HepG2 (cell line): Measurements from ENCODE around the gene PLEKHN1. TPM values are rescaled to one million over a fixed set of nuclear protein-coding genes. Genes with fewer than 3 reads are reported as not detected.
A peak's percentile ranks its signal among the peaks of the same experiment; 100 is the strongest.

ENCODE experiments used
- ARHGAP35 ChIP-seq: sonication (generic); formaldehyde crosslinking; IDR thresholded peaks from 2 replicates; pipeline ENCODE4 v1.9.0; 2022; ENCODE audit warnings: mild to moderate bottlenecking, inconsistent platforms, moderate library complexity, missing genetic modification reagents, borderline replicate concordance
- E2F1 ChIP-seq: sonication (generic); formaldehyde crosslinking; IDR thresholded peaks from 2 replicates; pipeline ENCODE4 v1.5.0; 2020; ENCODE audit warnings: missing genetic modification reagents
- EED ChIP-seq: sonication (generic); formaldehyde crosslinking; IDR thresholded peaks from 2 replicates; pipeline ENCODE4 v1.5.0; 2020; ENCODE audit warnings: mild to moderate bottlenecking, missing genetic modification reagents
- EHMT2 ChIP-seq: fragments of 200-600 bp; sonication (generic); IDR thresholded peaks from 2 replicates; pipeline ENCODE4 v1.7.0; 2017; ENCODE audit warnings: antibody characterized with exemption, low read depth, low read length, borderline replicate concordance
- HES4 ChIP-seq: sonication (generic); formaldehyde crosslinking; IDR thresholded peaks from 2 replicates; pipeline ENCODE4 v1.9.0; 2021; ENCODE audit warnings: mild to moderate bottlenecking, missing genetic modification reagents, borderline replicate concordance
- HINFP ChIP-seq: sonication (generic); formaldehyde crosslinking; IDR thresholded peaks from 2 replicates; pipeline ENCODE4 v1.4.0; 2020; ENCODE audit warnings: low read depth, mild to moderate bottlenecking, missing genetic modification reagents
- MLLT10 ChIP-seq: sonication (generic); formaldehyde crosslinking; IDR thresholded peaks from 2 replicates; pipeline ENCODE4 v1.4.0; 2020; ENCODE audit warnings: missing genetic modification reagents
- NR2C2 ChIP-seq: sonication (generic); formaldehyde crosslinking; IDR thresholded peaks from 2 replicates; pipeline ENCODE4 v1.4.0; 2020; ENCODE audit warnings: missing genetic modification reagents, mild to moderate bottlenecking, moderate library complexity, borderline replicate concordance
- ONECUT2 ChIP-seq: sonication (generic); formaldehyde crosslinking; IDR thresholded peaks from 2 replicates; pipeline ENCODE4 v1.4.0; 2020; ENCODE audit warnings: missing genetic modification reagents
- PAF1 ChIP-seq: IDR thresholded peaks from 2 replicates; pipeline ENCODE4 v1.6.1; 2016; ENCODE audit warnings: missing genetic modification reagents, missing compliant biosample characterization
- PRDM15 ChIP-seq: sonication (generic); formaldehyde crosslinking; IDR thresholded peaks from 2 replicates; pipeline ENCODE4 v1.4.0; 2020; ENCODE audit warnings: missing genetic modification reagents
- SP5 ChIP-seq: IDR thresholded peaks from 2 replicates; pipeline ENCODE4 v1.6.1; 2016; ENCODE audit warnings: low read depth, borderline replicate concordance
- SRSF9 ChIP-seq: fragments of 200-400 bp; formaldehyde crosslinking; IDR thresholded peaks from 2 replicates; pipeline ENCODE4 v1.6.1; 2018; ENCODE audit warnings: borderline replicate concordance, mild to moderate bottlenecking, low read depth, low read length; ENCODE audit not compliant: insufficient read depth, poor library complexity, severe bottlenecking
- SUZ12 ChIP-seq: fragments of 150-350 bp; IDR thresholded peaks from 2 replicates; pipeline ENCODE4 v1.6.1; 2014; ENCODE audit warnings: low read depth, low read length
- TCF7L2 ChIP-seq: IDR thresholded peaks from 2 replicates; pipeline ENCODE4 v1.6.1; 2011; ENCODE audit warnings: mild to moderate bottlenecking, low read depth, low read length, moderate library complexity
- ZNF12 ChIP-seq: sonication (generic); formaldehyde crosslinking; IDR thresholded peaks from 2 replicates; pipeline ENCODE4 v1.5.0; 2020; ENCODE audit warnings: missing genetic modification reagents
- ZNF232 ChIP-seq: sonication (generic); formaldehyde crosslinking; IDR thresholded peaks from 2 replicates; pipeline ENCODE4 v1.4.0; 2020; ENCODE audit warnings: missing genetic modification reagents, borderline replicate concordance
- ZNF431 ChIP-seq: sonication (generic); formaldehyde crosslinking; IDR thresholded peaks from 2 replicates; pipeline ENCODE4 v1.9.0; 2022; ENCODE audit warnings: missing genetic modification reagents, low read depth, mild to moderate bottlenecking, borderline replicate concordance
- ZNF501 ChIP-seq: sonication (generic); formaldehyde crosslinking; IDR thresholded peaks from 2 replicates; pipeline ENCODE4 v1.5.1; 2020; ENCODE audit warnings: mild to moderate bottlenecking, moderate library complexity, missing genetic modification reagents
- ZNF674 ChIP-seq: sonication (generic); formaldehyde crosslinking; IDR thresholded peaks from 2 replicates; pipeline ENCODE4 v1.5.0; 2020; ENCODE audit warnings: low read depth, mild to moderate bottlenecking, missing genetic modification reagents
- ZNF770 ChIP-seq: sonication (generic); formaldehyde crosslinking; IDR thresholded peaks from 2 replicates; pipeline ENCODE4 v1.5.0; 2020; ENCODE audit warnings: mild to moderate bottlenecking, missing genetic modification reagents
- polyA plus RNA-seq, 8 experiments: library from polyadenylated mRNA; depleted of rRNA in 3 of 8; stranded (reverse) in 7 of 8; unstranded in 1 of 8; fragments of >200 nt; fragmentation: Illumina TruSeq in 4 of 8; extraction: Trizol in 4 of 8; gene quantifications; 2 replicates each; pipeline versions ENCODE4 v1.2.1 to v1.2.3, GENCODE V29; 2011 to 2016; ENCODE audit warnings: low read depth in 4 of 8, missing spikeins in 1 of 8, mixed read lengths in 1 of 8; ENCODE audit not compliant: insufficient read depth in 1 of 8
- total RNA-seq, 5 experiments: library from RNA; depleted of rRNA; stranded (reverse); fragments of >200 nt; fragmentation: Illumina TruSeq; extraction: Trizol; gene quantifications; 2 replicates each; pipeline ENCODE4 v1.2.3, GENCODE V29; 2016; ENCODE audit warnings: low read depth in 1 of 5

PLEKHN1 gene
- total and polyA plus RNA-seq, 2 of the 13 experiments (the other 11 are each of a cell fraction or from before 2014, with no cell fraction given), result 0.42 to 0.58 TPM

GRCh38 chr1:998995-999724 is 32.9 kb downstream of the PLEKHN1 start (continued):
- no peak for TF ChIP-seq ZNF12
- TF ChIP-seq HINFP (CRISPR knock-in tag), result no peak
- TF ChIP-seq E2F1 (CRISPR knock-in tag), result no peak
- no peak for TF ChIP-seq ZNF674 (CRISPR knock-in tag)
- no peak for TF ChIP-seq ONECUT2 (CRISPR knock-in tag)
- no peak for TF ChIP-seq ZNF232 (CRISPR knock-in tag)
- TF ChIP-seq EED, result no peak
- TF ChIP-seq ZNF501 (CRISPR knock-in tag), result peak; percentile 36; the same call in 1 of the 2 replicates
- no peak for TF ChIP-seq SP5 (CRISPR knock-in tag)
- TF ChIP-seq EHMT2, result no peak
- TF ChIP-seq SRSF9, result no peak
- TF ChIP-seq SUZ12, result no peak
- TF ChIP-seq ZNF770 (CRISPR knock-in tag), result no peak
- no peak for TF ChIP-seq ZNF431 (CRISPR knock-in tag)
- no peak for TF ChIP-seq PRDM15 (CRISPR knock-in tag)
- TF ChIP-seq PAF1 (CRISPR knock-in tag), result no peak
- no peak for TF ChIP-seq HES4
- no peak for TF ChIP-seq MLLT10 (CRISPR knock-in tag)
- TF ChIP-seq TCF7L2, result no peak
- no peak for TF ChIP-seq NR2C2 (CRISPR knock-in tag)
- TF ChIP-seq ARHGAP35 (CRISPR knock-in tag), result no peak
